ENCODE results near the gene QPCTL.

Gene QPCTL

GRCh38 chr19:45692187-45693105 lies at the start of gene QPCTL:
Gene QPCTL (plus strand): TSS chr19:45692666. CDS start chr19:45692704, 38 bp downstream.
- DNase-seq: peak; percentile 93

- DNase-seq: peak; percentile 97
Measured at GRCh38 chr19:45643024-45643926, 49.2 kb upstream of the QPCTL start.

- no peak for DNase-seq
Measured at GRCh38 chr19:45643927-45644771, 48.3 kb upstream of the QPCTL start.

GRCh38 chr19:45645068-45645630 lies 47.3 kb upstream of the QPCTL start:
- no peak for DNase-seq

GRCh38 chr19:45645631-45646344 lies 46.7 kb upstream of the QPCTL start:
- peak; percentile 75 for DNase-seq

- DNase-seq: no peak
Measured at GRCh38 chr19:45646345-45646698, 46.1 kb upstream of the QPCTL start.

GRCh38 chr19:45650722-45651121 lies 41.7 kb upstream of the QPCTL start:
- DNase-seq: no peak

- DNase-seq: no peak
Measured at GRCh38 chr19:45653634-45654033, 38.8 kb upstream of the QPCTL start.

- no peak for DNase-seq
Measured at GRCh38 chr19:45655073-45655472, 37.4 kb upstream of the QPCTL start.

- no peak for DNase-seq
Measured at GRCh38 chr19:45657520-45658167, 34.8 kb upstream of the QPCTL start.

- DNase-seq: no peak
Measured at GRCh38 chr19:45659096-45659729, 33.3 kb upstream of the QPCTL start.

GRCh38 chr19:45660636-45661035 lies 31.8 kb upstream of the QPCTL start:
- no peak for DNase-seq

- no peak for DNase-seq
Measured at GRCh38 chr19:45663800-45664199, 28.7 kb upstream of the QPCTL start.

- DNase-seq: no peak
Measured at GRCh38 chr19:45664575-45664974, 27.9 kb upstream of the QPCTL start.

- DNase-seq: peak; percentile 72
Measured at GRCh38 chr19:45667620-45668341, 24.7 kb upstream of the QPCTL start, which contains the start of gene GIPR. Gene GIPR (plus strand): TSS chr19:45668221. CDS start chr19:45669521, 1,300 bp downstream.

GRCh38 chr19:45668342-45668871 lies 24.1 kb upstream of the QPCTL start:
- DNase-seq: peak; percentile 42

GRCh38 chr19:45670670-45671453 lies 21.6 kb upstream of the QPCTL start:
- DNase-seq: peak; percentile 70

- DNase-seq: no peak
Measured at GRCh38 chr19:45674946-45675345, 17.5 kb upstream of the QPCTL start.

- peak; percentile 42 for DNase-seq
Measured at GRCh38 chr19:45676851-45677263, 15.6 kb upstream of the QPCTL start.
